ENCODE results near the gene MYRF. TPM values are rescaled to one million over a fixed set of nuclear protein-coding genes. Genes with fewer than 3 reads are reported as not detected.
A peak's percentile ranks its signal among the peaks of the same experiment; 100 is the strongest.

MYRF gene
- total RNA-seq, 2 donors from 2014 or later = 0.93 to 1.6 TPM

- DNase-seq (ENCODE audit: low spot score in 2 of 2) = no peak
- no peak for ATAC-seq
- H3K9me3 Mint-ChIP-seq = no peaks in the 10 kb centered on the region
- H3K27ac Mint-ChIP-seq = no peak overlapping the region
- peaks cover 23 to 29% of the 10 kb centered on the region in 2 donors for H3K36me3 Mint-ChIP-seq
These were observed 59.4 kb downstream of the MYRF start for GRCh38 chr11:61811831-61812230.

GRCh38 chr11:61812736-61813411 lies 60.4 kb downstream of the MYRF start:
- no peak for DNase-seq (ENCODE audit: low spot score in 2 of 2)
- no peak for ATAC-seq
- Mint-ChIP-seq H3K36me3 (peaks cover 23 to 29% of the 10 kb centered on the region in 2 donors), H3K27ac (no peak overlapping the region), H3K9me3 (no peaks in the 10 kb centered on the region)

GRCh38 chr11:61814247-61814957 lies 62.0 kb downstream of the MYRF start:
- Mint-ChIP-seq H3K27ac (peak overlapping the region; percentile 79 to 91), H3K36me3 (peaks cover 23 to 29% of the 10 kb centered on the region in 2 donors), H3K9me3 (no peaks in the 10 kb centered on the region)
- ATAC-seq = no peak
- DNase-seq (ENCODE audit: low spot score in 2 of 2) = peak in 1 of 2 donors; percentile 13

DNA sequence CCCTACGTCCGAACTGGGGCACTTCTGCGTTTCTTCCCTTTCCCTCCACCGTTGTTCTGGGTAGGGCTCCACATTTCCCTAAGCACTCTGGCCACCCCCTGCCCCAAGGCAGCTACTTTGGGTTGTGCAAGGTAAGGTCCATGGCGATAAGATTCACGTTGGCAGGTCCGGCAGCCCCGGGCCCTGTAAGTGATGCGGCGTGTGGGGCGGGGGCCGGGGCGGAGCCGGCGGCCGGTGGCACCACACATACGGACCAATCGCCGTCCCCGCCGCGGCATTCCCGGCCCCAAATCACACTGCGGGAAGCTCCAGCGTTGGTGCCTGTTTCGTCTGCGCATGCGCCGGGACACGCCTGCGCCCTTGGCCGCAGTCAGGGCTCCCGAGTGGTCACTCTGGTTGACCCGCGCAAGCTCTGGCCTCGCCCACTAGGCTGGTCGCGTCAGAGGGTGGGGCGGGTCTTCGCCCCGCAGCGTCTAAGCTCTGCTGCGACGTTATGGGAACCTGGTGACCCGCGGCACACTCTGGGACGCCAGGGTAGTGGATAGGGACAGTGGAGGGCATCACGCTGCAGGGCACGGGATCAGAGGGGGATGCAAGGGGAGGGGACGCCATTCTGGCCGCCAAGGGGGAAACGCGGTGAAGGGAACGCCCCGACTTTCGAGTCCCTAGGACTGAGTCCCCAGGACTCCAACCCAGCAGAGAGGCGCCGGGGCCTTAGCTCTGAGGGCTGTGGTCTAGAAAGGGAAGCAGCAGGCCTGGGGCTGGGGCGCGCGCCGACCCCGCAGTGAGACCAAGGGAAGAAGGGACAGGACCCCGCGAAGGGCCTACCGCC lies 62.7 kb downstream of the MYRF start:
- peak; percentile 66 to 74 for ATAC-seq
- Mint-ChIP-seq H3K27ac (peak overlapping the region; percentile 79 to 91), H3K9me3 (no peaks in the 10 kb centered on the region), H3K36me3 (peaks cover 23 to 29% of the 10 kb centered on the region in 2 donors)
- peak; percentile 65 to 91 for DNase-seq (ENCODE audit: low spot score in 2 of 2)

- H3K9me3 Mint-ChIP-seq = no peaks in the 10 kb centered on the region
- peak; percentile 50 to 67 for ATAC-seq
- DNase-seq (ENCODE audit: low spot score in 2 of 2) = peak; percentile 65
- peak overlapping the region; percentile 82 to 91 for H3K27ac Mint-ChIP-seq
- peaks cover 23 to 29% of the 10 kb centered on the region in 2 donors for H3K36me3 Mint-ChIP-seq
These were observed 63.6 kb downstream of the MYRF start for GRCh38 chr11:61815790-61816735.

- Mint-ChIP-seq H3K9me3 (no peaks in the 10 kb centered on the region), H3K27ac (peak within 1 kb of the TSS; percentile 82 to 91), H3K36me3 (peaks cover 21 to 26% of the 10 kb centered on the region in 2 donors)
- DNase-seq (ENCODE audit: low spot score in 2 of 2) = peak; percentile 85
- peak; percentile 66 to 81 for ATAC-seq
These were observed 64.5 kb downstream of the MYRF start, which contains the start of gene FADS1 for GRCh38 chr11:61816736-61817455. TSS of gene FADS1 (minus strand) at chr11:61817003. CDS start at chr11:61816929, 74 bp downstream.

GRCh38 chr11:61817471-61818202 lies 65.2 kb downstream of the MYRF start:
- no peaks in the 10 kb centered on the region for H3K9me3 Mint-ChIP-seq
- no peak for ATAC-seq
- no peak overlapping the region for H3K27ac Mint-ChIP-seq
- peaks cover 16 to 19% of the 10 kb centered on the region in 2 donors for H3K36me3 Mint-ChIP-seq
- DNase-seq (ENCODE audit: low spot score in 2 of 2) = no peak

- no peak for DNase-seq (ENCODE audit: low spot score in 2 of 2)
- H3K36me3 Mint-ChIP-seq = peaks cover 7 to 11% of the 10 kb centered on the region in 2 donors
- no peak for ATAC-seq
- H3K27ac Mint-ChIP-seq = no peak overlapping the region
- H3K9me3 Mint-ChIP-seq = no peaks in the 10 kb centered on the region
These were observed 67.7 kb downstream of the MYRF start for GRCh38 chr11:61820174-61820573.

DNA sequence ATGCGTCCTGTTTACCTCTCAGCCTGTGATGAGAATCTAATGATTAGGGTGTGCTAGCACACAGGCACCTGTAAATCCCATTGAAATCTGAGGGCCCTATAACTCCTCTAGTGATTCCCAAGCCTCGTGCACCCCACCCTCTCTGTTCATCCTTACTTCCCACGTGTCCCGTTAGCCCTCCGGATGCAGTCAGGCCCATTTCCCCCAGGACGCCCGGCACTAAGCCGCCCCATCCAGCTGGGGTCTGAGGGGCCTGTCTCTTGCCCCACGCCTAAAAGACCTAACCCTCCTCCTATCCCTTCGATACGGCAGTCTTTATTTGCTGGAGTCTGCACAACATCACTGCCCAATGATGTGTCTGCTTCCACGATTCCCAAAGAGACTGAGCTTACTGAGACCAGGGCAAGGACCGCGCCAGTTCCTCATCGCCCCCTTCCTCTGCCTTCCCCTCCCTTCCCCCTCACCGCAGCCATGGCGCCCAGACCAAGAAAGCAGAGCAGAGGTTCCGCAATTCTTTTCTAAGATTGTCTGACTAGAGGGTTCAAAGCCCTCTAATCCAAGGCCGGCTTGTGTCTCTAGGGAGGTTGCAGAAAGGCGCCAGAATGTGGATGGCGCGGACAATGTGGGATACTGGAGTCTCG lies 74.6 kb downstream of the MYRF start:
- peak overlapping the region; percentile 4 to 77 for H3K27ac Mint-ChIP-seq
- H3K36me3 Mint-ChIP-seq = peaks cover 0 to 9% of the 10 kb centered on the region in 2 donors
- H3K9me3 Mint-ChIP-seq = no peaks in the 10 kb centered on the region
- no peak for DNase-seq (ENCODE audit: low spot score in 2 of 2)
- no peak for ATAC-seq

- Mint-ChIP-seq H3K27ac (peak within 1 kb of the TSS; percentile 50 to 77), H3K36me3 (peaks cover 0 to 9% of the 10 kb centered on the region in 2 donors), H3K9me3 (no peaks in the 10 kb centered on the region)
- DNase-seq (ENCODE audit: low spot score in 2 of 2) = peak; percentile 77 to 90
- ATAC-seq = peak; percentile 89 to 91
These were observed 75.3 kb downstream of the MYRF start, which contains the start of gene FADS2 for GRCh38 chr11:61827571-61828378. TSS of gene FADS2 (plus strand) at chr11:61828300. CDS start at chr11:61828391, 91 bp downstream.

GRCh38 chr11:61828379-61828628 lies 75.9 kb downstream of the MYRF start:
- ATAC-seq = peak in 1 of 2 donors; percentile 10
- Mint-ChIP-seq H3K27ac (peak overlapping the region; percentile 19 to 77), H3K9me3 (no peaks in the 10 kb centered on the region), H3K36me3 (peaks cover under 1 to 9% of the 10 kb centered on the region in 2 donors)
- DNase-seq (ENCODE audit: low spot score in 2 of 2) = no peak

DNA sequence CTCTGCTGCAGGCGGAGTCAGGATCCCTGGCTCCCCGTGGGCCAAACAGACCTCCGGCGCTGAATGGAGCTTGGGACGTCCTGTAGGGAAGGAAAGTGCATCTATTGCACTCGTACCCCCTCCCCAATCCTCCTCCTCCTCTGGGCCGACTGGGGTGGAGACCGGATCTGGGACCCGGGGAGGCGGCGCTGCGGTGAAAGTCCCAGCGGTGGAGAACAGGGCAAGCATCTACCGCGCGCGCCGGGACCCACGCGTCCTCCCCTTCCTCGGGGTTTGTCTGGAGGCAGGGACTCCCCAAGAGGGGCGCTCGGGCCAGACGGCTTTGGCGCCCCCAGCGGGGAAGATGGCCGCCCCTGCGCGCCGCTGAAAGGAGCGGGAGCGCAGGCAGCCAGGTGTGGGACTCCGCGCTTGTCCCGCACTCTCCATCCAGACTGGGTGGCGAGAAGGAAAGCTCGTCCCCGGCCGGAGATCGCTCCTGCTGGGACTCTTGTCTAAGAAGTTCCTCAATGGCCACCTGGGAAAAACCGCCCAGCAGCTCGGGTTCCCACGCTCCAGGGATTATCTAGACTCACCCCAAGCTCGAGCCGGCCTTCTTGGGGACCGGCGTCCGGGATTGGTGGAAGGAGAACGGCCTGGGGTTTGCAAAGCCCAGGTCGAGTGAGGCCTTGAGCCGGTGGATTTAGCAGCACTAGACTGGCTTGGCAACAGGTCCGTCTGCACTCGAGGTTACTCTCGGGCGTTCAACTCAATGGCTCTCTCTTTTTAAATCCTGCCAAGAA lies 76.4 kb downstream of the MYRF start:
- DNase-seq (ENCODE audit: low spot score in 2 of 2) (peak in 1 of 2 donors; percentile 58), ATAC-seq (peak; percentile 46 to 58)
- H3K36me3 Mint-ChIP-seq = peaks cover 5 to 9% of the 10 kb centered on the region in 2 donors
- H3K27ac Mint-ChIP-seq = peak overlapping the region in 1 of 2 donors; percentile 77
- peaks cover 0 to 5% of the 10 kb centered on the region in 2 donors for H3K9me3 Mint-ChIP-seq

GRCh38 chr11:61829806-61830205 lies 77.4 kb downstream of the MYRF start:
- Mint-ChIP-seq H3K36me3 (peaks cover 9 to 10% of the 10 kb centered on the region in 2 donors), H3K27ac (no peak overlapping the region), H3K9me3 (peaks cover 0 to 7% of the 10 kb centered on the region in 2 donors)
- ATAC-seq (no peak), DNase-seq (ENCODE audit: low spot score in 2 of 2) (no peak)
